NCI-H2107 (cell line): ENCODE results near the gene CCNI.
"Not testable (repeated sequence)": the region's sequence is repeated elsewhere in the genome, so short reads cannot be mapped to it uniquely, and the experiment has no call there.

Source experiments
- DNase-seq: peaks from one replicate; lab custom pipeline; 2025; lab: John Stamatoyannopoulos, UW

The CCNI gene

GRCh38 chr4:77075869-77076799 is at the start of gene CCNI:
TSS of gene CCNI (minus strand) at chr4:77075989. CDS start at chr4:77066362, 9,627 bp downstream.
- peak; percentile 82 for DNase-seq

GRCh38 chr4:77124576-77124975 is 48.8 kb upstream of the CCNI start:
- no peak for DNase-seq

- no peak for DNase-seq
Measured at GRCh38 chr4:77123411-77123810, 47.6 kb upstream of the CCNI start.

GRCh38 chr4:77122656-77123055 is 46.9 kb upstream of the CCNI start:
- no peak for DNase-seq

- no peak for DNase-seq
Measured at GRCh38 chr4:77121736-77122240, 46.0 kb upstream of the CCNI start.

GRCh38 chr4:77120886-77121508 is 45.2 kb upstream of the CCNI start:
- DNase-seq, result no peak

- DNase-seq, result no peak
Measured at GRCh38 chr4:77117721-77118120, 41.9 kb upstream of the CCNI start.

GRCh38 chr4:77113069-77113468 is 37.3 kb upstream of the CCNI start:
- no peak for DNase-seq

GRCh38 chr4:77110730-77111129 is 34.9 kb upstream of the CCNI start:
- no peak for DNase-seq

- DNase-seq, result peak; percentile 70
Measured at GRCh38 chr4:77104791-77105540, 29.2 kb upstream of the CCNI start.

- no peak for DNase-seq
Measured at GRCh38 chr4:77104388-77104787, 28.6 kb upstream of the CCNI start.

- DNase-seq, result no peak
Measured at GRCh38 chr4:77100234-77100633, 24.4 kb upstream of the CCNI start.

GRCh38 chr4:77097611-77098010 is 21.8 kb upstream of the CCNI start:
- DNase-seq, result no peak

GRCh38 chr4:77095101-77095821 is 19.5 kb upstream of the CCNI start:
- DNase-seq, result peak; percentile 13

- no peak for DNase-seq
Measured at GRCh38 chr4:77094496-77094895, 18.7 kb upstream of the CCNI start.

GRCh38 chr4:77093401-77093800 is 17.6 kb upstream of the CCNI start:
- no peak for DNase-seq

- no peak for DNase-seq
Measured at GRCh38 chr4:77092975-77093374, 17.2 kb upstream of the CCNI start.

GRCh38 chr4:77089866-77090265 is 14.1 kb upstream of the CCNI start:
- DNase-seq, result no peak

- not testable (repeated sequence) for DNase-seq
Measured at GRCh38 chr4:77087027-77087426, 11.2 kb upstream of the CCNI start.

- no peak for DNase-seq
Measured at GRCh38 chr4:77084019-77084639, 8.3 kb upstream of the CCNI start.

- no peak for DNase-seq
Measured at GRCh38 chr4:77082886-77083608, 7.3 kb upstream of the CCNI start.
